Vagina (tissue), 2 donors: ENCODE results near the gene NPR2. TPM values are rescaled to one million over a fixed set of nuclear protein-coding genes. Genes with fewer than 3 reads are reported as not detected.

Source experiments
- DNase-seq, 2 donors: peaks; one replicate each; pipeline ENCODE4 v3.0.0-alpha.2; 2017; ENCODE audit errors: extremely low spot score in 2 of 2
- H3K27ac ChIP-seq: fragments of 200-600 bp; sonication (generic); one replicate; pipeline ENCODE4 v1.5.1; 2019
- H3K27me3 ChIP-seq: fragments of 200-600 bp; sonication (generic); one replicate; pipeline ENCODE4 v1.5.1; 2019
- H3K36me3 ChIP-seq, 2 donors: fragments of 200-600 bp; sonication (generic); one replicate each; pipeline ENCODE4 v1.5.1; 2017 to 2019
- H3K4me1 ChIP-seq: fragments of 200-600 bp; sonication (generic); one replicate; pipeline ENCODE4 v1.5.1; 2019
- H3K4me3 ChIP-seq, 2 donors: fragments of 200-600 bp; sonication (generic); 1 replicate in 1 of 2; 2 replicates in 1 of 2; pipeline ENCODE4 v1.5.1; 2016 to 2019
- H3K9me3 ChIP-seq: fragments of 200-600 bp; sonication (generic); one replicate; pipeline ENCODE4 v1.5.1; 2019
- POLR2A ChIP-seq, 2 donors: fragments of 450-650 bp; IDR thresholded peaks; one replicate each; pipeline ENCODE4 v1.6.1; 2017; ENCODE audit warnings: antibody characterized with exemption in 2 of 2, mild to moderate bottlenecking in 2 of 2, moderate library complexity in 2 of 2
- POLR2AphosphoS5 ChIP-seq, 2 donors: sonication (generic); formaldehyde crosslinking; IDR thresholded peaks; one replicate each; pipeline ENCODE4 v1.9.0; 2017; ENCODE audit warnings: antibody characterized with exemption in 2 of 2, mild to moderate bottlenecking in 2 of 2, low read depth in 1 of 2; ENCODE audit not compliant: insufficient read depth in 1 of 2
- intact Hi-C: fragments of 100-400 bp; cut with DNase I; formaldehyde crosslinking; loops from one replicate; pipeline ENCODE4 v1.15.1; 2023
- total RNA-seq: library from RNA; depleted of rRNA; stranded (reverse); fragments of >200 nt; gene quantifications from one replicate; pipeline ENCODE4 v1.2.3, GENCODE V29; 2016
- TF ChIP-seq, protein P1 (sequence below), 3 experiments: fragments of 450-650 bp in 2 of 3; fragments of 200-600 bp in 1 of 3; sonication (generic) in 1 of 3; IDR thresholded peaks; one replicate each; pipeline ENCODE4 v1.5.1; 2017 to 2019; ENCODE audit warnings: antibody characterized with exemption in 3 of 3, mild to moderate bottlenecking in 2 of 3, moderate library complexity in 2 of 3

The NPR2 gene
- total RNA-seq, 1 donor from 2014 or later, result 17.2 TPM

DNA sequence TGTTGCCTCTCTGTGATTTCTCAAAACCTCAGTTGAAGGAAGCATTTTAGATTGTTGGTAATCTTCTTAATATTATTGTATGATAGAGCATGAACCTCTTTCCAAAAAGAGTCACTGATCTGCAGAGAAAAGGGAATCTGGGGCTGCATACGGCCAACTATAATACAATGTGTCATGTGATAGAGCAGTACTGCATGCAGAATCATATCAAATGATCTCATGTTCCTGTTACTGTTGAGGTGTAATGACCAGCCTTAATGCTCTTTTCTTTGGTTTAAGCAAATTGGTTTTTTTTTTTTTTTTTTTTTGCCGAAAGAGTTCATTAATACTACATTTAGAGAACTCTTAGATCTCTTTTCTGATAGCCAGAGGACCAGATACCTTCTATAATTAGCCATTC, 24.4 kb upstream of the NPR2 start:
- intact Hi-C loops, result no loop called here
- Histone ChIP-seq H3K9me3 (no peaks in the 10 kb centered on the region), H3K27me3 (no peaks in the 10 kb centered on the region), H3K4me1 (peaks cover 12% of the 10 kb centered on the region), H3K27ac (no peak overlapping the region), H3K36me3 (no peaks in the 10 kb centered on the region), H3K4me3 (no peak overlapping the region)
- TF ChIP-seq POLR2A (IDR thresholded peaks at IDR 0.05) (no peak), POLR2AphosphoS5 (IDR thresholded peaks at IDR 0.05; ENCODE audit: insufficient read depth in 1 of 2, low read depth in 1 of 2) (no peak)
- TF ChIP-seq, protein P1, sequence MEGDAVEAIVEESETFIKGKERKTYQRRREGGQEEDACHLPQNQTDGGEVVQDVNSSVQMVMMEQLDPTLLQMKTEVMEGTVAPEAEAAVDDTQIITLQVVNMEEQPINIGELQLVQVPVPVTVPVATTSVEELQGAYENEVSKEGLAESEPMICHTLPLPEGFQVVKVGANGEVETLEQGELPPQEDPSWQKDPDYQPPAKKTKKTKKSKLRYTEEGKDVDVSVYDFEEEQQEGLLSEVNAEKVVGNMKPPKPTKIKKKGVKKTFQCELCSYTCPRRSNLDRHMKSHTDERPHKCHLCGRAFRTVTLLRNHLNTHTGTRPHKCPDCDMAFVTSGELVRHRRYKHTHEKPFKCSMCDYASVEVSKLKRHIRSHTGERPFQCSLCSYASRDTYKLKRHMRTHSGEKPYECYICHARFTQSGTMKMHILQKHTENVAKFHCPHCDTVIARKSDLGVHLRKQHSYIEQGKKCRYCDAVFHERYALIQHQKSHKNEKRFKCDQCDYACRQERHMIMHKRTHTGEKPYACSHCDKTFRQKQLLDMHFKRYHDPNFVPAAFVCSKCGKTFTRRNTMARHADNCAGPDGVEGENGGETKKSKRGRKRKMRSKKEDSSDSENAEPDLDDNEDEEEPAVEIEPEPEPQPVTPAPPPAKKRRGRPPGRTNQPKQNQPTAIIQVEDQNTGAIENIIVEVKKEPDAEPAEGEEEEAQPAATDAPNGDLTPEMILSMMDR (IDR thresholded peaks at IDR 0.05), result no peak
- no peak for DNase-seq

DNA sequence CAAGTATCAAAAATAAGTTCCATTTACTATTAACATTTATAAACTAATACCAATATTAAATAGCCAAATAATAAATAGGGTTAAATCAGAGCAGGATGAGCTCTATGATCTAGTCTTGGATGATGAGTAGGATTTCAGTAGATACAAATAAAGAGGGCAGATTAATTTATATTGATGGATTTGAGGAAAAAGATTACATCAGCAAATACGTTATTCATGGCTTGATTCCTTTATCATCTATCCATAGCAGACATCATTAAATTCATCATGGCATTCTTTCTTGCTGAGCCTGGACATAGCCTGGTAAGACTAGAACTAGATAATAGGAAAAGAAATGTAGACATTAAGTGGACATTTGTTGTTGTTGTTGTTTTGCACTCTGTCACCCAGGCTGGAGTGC, 23.9 kb upstream of the NPR2 start:
- no peaks in the 10 kb centered on the region for H3K27me3 ChIP-seq
- no peak for DNase-seq
- no peaks in the 10 kb centered on the region for H3K9me3 ChIP-seq
- intact Hi-C loops, result no loop called here
- peaks cover 13% of the 10 kb centered on the region for H3K4me1 ChIP-seq
- no peak overlapping the region for H3K4me3 ChIP-seq
- TF ChIP-seq POLR2AphosphoS5 (IDR thresholded peaks at IDR 0.05; ENCODE audit: insufficient read depth in 1 of 2, low read depth in 1 of 2) (no peak), POLR2A (IDR thresholded peaks at IDR 0.05) (no peak)
- TF ChIP-seq, protein P1 (IDR thresholded peaks at IDR 0.05), result no peak
- H3K27ac ChIP-seq, result no peak overlapping the region
- H3K36me3 ChIP-seq, result no peaks in the 10 kb centered on the region

DNA sequence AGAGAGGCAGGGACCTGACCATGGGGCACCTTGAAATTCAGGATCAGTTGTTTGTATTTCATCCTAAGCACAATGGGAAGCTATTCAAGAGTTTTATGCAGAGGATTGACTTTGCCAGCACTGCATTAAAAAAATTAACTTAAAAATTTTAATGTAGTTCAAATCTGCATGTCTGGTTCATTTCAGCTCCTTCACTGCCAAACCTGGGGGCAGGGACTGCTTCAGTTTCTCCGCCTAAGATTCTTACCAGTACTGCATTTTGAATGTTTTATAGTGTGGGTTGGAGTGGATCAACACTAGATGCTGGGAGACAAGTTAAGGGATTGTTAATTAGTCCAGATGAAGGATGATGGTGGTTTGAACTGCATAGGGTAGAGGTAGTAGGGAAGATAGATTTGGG, 21.6 kb upstream of the NPR2 start:
- TF ChIP-seq POLR2AphosphoS5 (IDR thresholded peaks at IDR 0.05; ENCODE audit: insufficient read depth in 1 of 2, low read depth in 1 of 2) (no peak), POLR2A (IDR thresholded peaks at IDR 0.05) (no peak)
- TF ChIP-seq, protein P1 (IDR thresholded peaks at IDR 0.05), result no peak
- H3K4me1 ChIP-seq, result peaks cover 13% of the 10 kb centered on the region
- H3K9me3 ChIP-seq, result no peaks in the 10 kb centered on the region
- no peaks in the 10 kb centered on the region for H3K36me3 ChIP-seq
- no peaks in the 10 kb centered on the region for H3K27me3 ChIP-seq
- no peak for DNase-seq
- no peak overlapping the region for H3K4me3 ChIP-seq
- no peak overlapping the region for H3K27ac ChIP-seq
- intact Hi-C loops, result no loop called here

DNA sequence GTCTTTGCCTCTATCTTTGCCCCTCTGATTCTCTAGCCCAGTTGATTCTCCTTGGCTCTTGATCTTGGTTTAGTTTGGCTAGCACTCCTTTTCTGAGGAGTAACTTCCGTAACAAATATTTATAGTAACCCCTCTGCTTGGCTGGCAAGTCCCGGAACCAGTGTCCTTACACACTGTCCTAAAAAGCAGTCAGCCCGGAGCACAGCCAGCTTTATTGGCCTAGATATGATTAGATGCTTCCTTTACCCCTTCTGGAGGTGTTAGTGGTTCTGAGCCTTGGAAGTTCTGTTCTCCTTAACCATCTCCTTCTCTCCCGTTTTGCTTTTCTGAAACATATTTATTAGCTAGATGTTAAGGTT, 20.3 kb upstream of the NPR2 start:
- peak overlapping the region; percentile 15 for H3K27ac ChIP-seq
- peaks cover 13% of the 10 kb centered on the region for H3K4me1 ChIP-seq
- no peaks in the 10 kb centered on the region for H3K9me3 ChIP-seq
- no peaks in the 10 kb centered on the region for H3K27me3 ChIP-seq
- H3K36me3 ChIP-seq, result no peaks in the 10 kb centered on the region
- intact Hi-C loops, result no loop called here
- peak in 1 of 2 donors; percentile 39 for TF ChIP-seq POLR2AphosphoS5 (IDR thresholded peaks at IDR 0.05; ENCODE audit: insufficient read depth in 1 of 2, low read depth in 1 of 2)
- TF ChIP-seq, protein P1 (IDR thresholded peaks at IDR 0.05), result no peak
- H3K4me3 ChIP-seq, result no peak overlapping the region
- no peak for DNase-seq

GRCh38 chr9:35771534-35771933, 19.9 kb upstream of the NPR2 start:
- no peaks in the 10 kb centered on the region for H3K36me3 ChIP-seq
- DNase-seq, result no peak
- TF ChIP-seq, protein P1 (IDR thresholded peaks at IDR 0.05), result no peak
- no peak for TF ChIP-seq POLR2A (IDR thresholded peaks at IDR 0.05)
- no peak for TF ChIP-seq POLR2AphosphoS5 (IDR thresholded peaks at IDR 0.05; ENCODE audit: insufficient read depth in 1 of 2, low read depth in 1 of 2)
- H3K4me1 ChIP-seq, result peaks cover 13% of the 10 kb centered on the region
- no peaks in the 10 kb centered on the region for H3K9me3 ChIP-seq
- H3K27ac ChIP-seq, result no peak overlapping the region
- H3K27me3 ChIP-seq, result no peaks in the 10 kb centered on the region
- intact Hi-C loops, result no loop called here
- no peak overlapping the region for H3K4me3 ChIP-seq
